Endothelial cell of umbilical vein (primary cell): Measurements from ENCODE around the gene COX7A2. TPM values are rescaled to one million over a fixed set of nuclear protein-coding genes. Genes with fewer than 3 reads are reported as not detected.

ENCODE experiments used
- BruUV-seq: library from RNA; stranded (reverse); fragments of 400-500 nt; replicated peaks from 2 replicates; lab custom pipeline; 2021; lab: Mats Ljungman, UMichigan
- CTCF ChIA-PET: fragments of 300-600, 350-600 bp; sonication (Branson Sonifier 250); formaldehyde crosslinking; loops from one replicate; lab custom pipeline; 2021; ENCODE audit warnings: antibody characterized with exemption, inconsistent platforms; lab: Charles Lee
- POLR2A ChIA-PET: fragments of 300-600, 350-600 bp; sonication (Branson Sonifier 250); formaldehyde crosslinking; loops from one replicate; lab custom pipeline; 2021; ENCODE audit warnings: antibody characterized with exemption, inconsistent platforms; lab: Charles Lee
- DNase-seq: peaks from one replicate; pipeline ENCODE4 v3.0.0-alpha.2; 2011; ENCODE audit warnings: low read depth, low spot score
- FAIRE-seq: peaks from 2 replicates; lab custom pipeline; 2011; peaks lifted over from hg19 to GRCh38; lab: Jason Lieb, UNC
- H2AFZ ChIP-seq: 2 replicates; pipeline ENCODE4 v1.6.0; 2012; ENCODE audit warnings: low read depth, low read length, control low read depth, inconsistent platforms
- H3K27ac ChIP-seq: 2 replicates; pipeline ENCODE4 v1.5.1; 2011; ENCODE audit warnings: low read depth, mild to moderate bottlenecking, control low read depth, low read length, moderate library complexity; ENCODE audit not compliant: insufficient read depth
- H3K27me3 ChIP-seq, 2 experiments: 2 replicates each; pipeline versions ENCODE4 v1.6.0 to v1.6.1; 2011; ENCODE audit warnings: low read length in 2 of 2, mixed read lengths in 1 of 2; ENCODE audit not compliant: control insufficient read depth in 2 of 2, insufficient read depth in 2 of 2
- H3K36me3 ChIP-seq, 2 experiments: 2 replicates in 1 of 2; 3 replicates in 1 of 2; pipeline ENCODE4 v1.5.1; 2011; ENCODE audit warnings: low read length in 2 of 2, mild to moderate bottlenecking in 1 of 2, moderate library complexity in 1 of 2; ENCODE audit not compliant: control insufficient read depth in 2 of 2, insufficient read depth in 2 of 2; ENCODE audit errors: extremely low read depth in 1 of 2
- H3K4me1 ChIP-seq: 3 replicates; pipeline ENCODE4 v1.5.1; 2011; ENCODE audit warnings: mild to moderate bottlenecking, low read length; ENCODE audit not compliant: control insufficient read depth, insufficient read depth; ENCODE audit errors: extremely low read depth
- H3K4me2 ChIP-seq: 2 replicates; pipeline ENCODE4 v1.6.1; 2011; ENCODE audit warnings: low read length, control low read depth, mixed read lengths; ENCODE audit not compliant: insufficient read depth
- H3K4me3 ChIP-seq, 3 experiments: fragments of 200-600 bp in 1 of 3; sonication (generic), shearing (Covaris generic) in 1 of 3; replicated peaks in 1 of 3; 2 replicates each; pipeline ENCODE4 v1.5.1; 2011 to 2016; ENCODE audit warnings: control low read depth in 3 of 3, low read length in 3 of 3, mild to moderate bottlenecking in 2 of 3, inconsistent platforms in 1 of 3, low read depth in 1 of 3, moderate library complexity in 1 of 3; ENCODE audit not compliant: insufficient read depth in 1 of 3
- H3K79me2 ChIP-seq: 2 replicates; pipeline ENCODE4 v1.6.0; 2012; ENCODE audit warnings: low read length, inconsistent platforms; ENCODE audit not compliant: control insufficient read depth, insufficient read depth
- H3K9ac ChIP-seq: replicated peaks from 2 replicates; pipeline ENCODE3; 2011; ENCODE audit warnings: low read length, control low read depth; ENCODE audit not compliant: insufficient read depth; ENCODE audit errors: extremely low read depth
- H3K9me1 ChIP-seq: replicated peaks from 3 replicates; pipeline ENCODE4 v1.6.0; 2011; ENCODE audit warnings: mild to moderate bottlenecking, low read length; ENCODE audit not compliant: control insufficient read depth, insufficient read depth; ENCODE audit errors: extremely low read depth
- H3K9me3 ChIP-seq: replicated peaks from 2 replicates; pipeline ENCODE4 v1.5.1; 2012; ENCODE audit warnings: low read length, inconsistent platforms; ENCODE audit not compliant: control insufficient read depth, insufficient read depth
- H4K20me1 ChIP-seq: replicated peaks from 2 replicates; pipeline ENCODE3; 2011; ENCODE audit warnings: mild to moderate bottlenecking, low read length; ENCODE audit not compliant: control insufficient read depth, insufficient read depth; ENCODE audit errors: extremely low read depth
- CTCF ChIP-seq, 2 donors: IDR thresholded peaks; 1 replicate in 1 of 2; 2 replicates in 1 of 2; pipeline ENCODE4 v1.5.1; 2011; ENCODE audit warnings: low read length in 2 of 2, mild to moderate bottlenecking in 2 of 2, moderate library complexity in 2 of 2, control low read depth in 1 of 2, inconsistent platforms in 1 of 2, low read depth in 1 of 2; ENCODE audit not compliant: insufficient read depth in 1 of 2; ENCODE audit errors: extremely low read depth in 1 of 2
- EZH2 ChIP-seq: IDR thresholded peaks from 2 replicates; pipeline ENCODE4 v1.6.1; 2012; ENCODE audit warnings: borderline replicate concordance, low read depth, mild to moderate bottlenecking, moderate library complexity, low read length, inconsistent platforms; ENCODE audit not compliant: severe bottlenecking
- FOS ChIP-seq: IDR thresholded peaks from 2 replicates; pipeline ENCODE4 v1.6.1; 2011; ENCODE audit warnings: mild to moderate bottlenecking, low read length, moderate library complexity, borderline replicate concordance; ENCODE audit not compliant: insufficient read depth
- JUN ChIP-seq: IDR thresholded peaks from 2 replicates; pipeline ENCODE4 v1.6.1; 2011; ENCODE audit warnings: borderline replicate concordance, low read depth; ENCODE audit not compliant: insufficient read length, insufficient read depth
- MAX ChIP-seq: IDR thresholded peaks from 2 replicates; pipeline ENCODE4 v1.6.1; 2011; ENCODE audit not compliant: insufficient read depth, insufficient read length
- POLR2A ChIP-seq: IDR thresholded peaks from 2 replicates; pipeline ENCODE4 v1.6.1; 2012; ENCODE audit warnings: low read depth, mild to moderate bottlenecking, control low read depth, low read length
- POLR2AphosphoS5 ChIP-seq: IDR thresholded peaks from 2 replicates; pipeline ENCODE4 v1.6.1; 2012; ENCODE audit warnings: low read depth, mild to moderate bottlenecking, control low read depth, low read length, moderate library complexity; ENCODE audit not compliant: insufficient read depth
- dilution Hi-C: fragments of 300-500 bp; cut with MboI; formaldehyde crosslinking; loops from one replicate; pipeline ENCODE4 v1.15.0; 2019; ENCODE audit warnings: low sequenced_read_pairs; ENCODE audit not compliant: extremely low pct_ligation_motif_present
- intact Hi-C: fragments of 100-400 bp; cut with micrococcal nuclease; formaldehyde crosslinking; loops from one replicate; pipeline ENCODE4 v1.10.0; 2022
- polyA plus RNA-seq, 4 experiments: library from polyadenylated mRNA; depleted of rRNA in 3 of 4; stranded (reverse) in 3 of 4; unstranded in 1 of 4; fragments of >200 nt; gene quantifications; 2 replicates each; pipeline versions ENCODE4 v1.2.1 to v1.2.3, GENCODE V29; 2011 to 2012; ENCODE audit warnings: missing spikeins in 1 of 4
- total RNA-seq: library from RNA; stranded (reverse); gene quantifications from 2 replicates; pipeline ENCODE4 v1.2.3, GENCODE V29; 2021

Gene COX7A2
- total and polyA plus RNA-seq, 2 donors (not counting 3 experiments of a cell fraction or from before 2014, with no cell fraction given): 254 to 426 TPM

GRCh38 chr6:75223428-75223827 lies 20.2 kb downstream of the COX7A2 start:
- CTCF ChIA-PET: interaction anchor here (1.8 kb wide), 1 partner anchor 15 kb away, joined by 6 read pairs; no protein-coding TSS in a partner anchor
- Histone ChIP-seq H3K4me3 (no peak overlapping the region), H3K79me2 (no peaks in the 10 kb centered on the region), H3K9me1 (no peaks in the 10 kb centered on the region), H3K9me3 (no peaks in the 10 kb centered on the region), H3K27me3 (peaks cover 4 to 10% of the 10 kb centered on the region in 2 experiments), H3K36me3 (no peaks in the 10 kb centered on the region), H4K20me1 (no peaks in the 10 kb centered on the region), H2AFZ (no peak overlapping the region), H3K27ac (no peak overlapping the region), H3K4me1 (peaks cover 8% of the 10 kb centered on the region), H3K4me2 (no peak overlapping the region), H3K9ac (no peak overlapping the region)
- BruUV-seq: no TSS peak
- POLR2A ChIA-PET: no interaction called here
- DNase-seq (no peak), FAIRE-seq (no peak)
- intact Hi-C loops: no loop called here
- no peak for TF ChIP-seq EZH2
- no peak for TF ChIP-seq POLR2A
- no peak for TF ChIP-seq MAX
- TF ChIP-seq CTCF (IDR thresholded peaks at IDR 0.05; ENCODE audit: extremely low read depth in 1 of 2, insufficient read depth in 1 of 2, low read depth in 1 of 2, low read length in 2 of 2): no peak
- TF ChIP-seq JUN: no peak
- no peak for TF ChIP-seq FOS
- TF ChIP-seq POLR2AphosphoS5: no peak
- dilution Hi-C loops: no loop called here
